IPS DF 6.9 (cell line): ENCODE results near the gene RBM28.

Experiments
- DNase-seq: peaks from one replicate; pipeline ENCODE4 v3.0.0-alpha.2; 2013; ENCODE audit warnings: low read depth, low spot score
- H3K27ac ChIP-seq: one replicate; pipeline ENCODE4 v1.5.1; 2013; ENCODE audit warnings: low read length, control low read depth
- H3K27me3 ChIP-seq: 2 replicates; pipeline ENCODE4 v1.6.1; 2013; ENCODE audit warnings: mild to moderate bottlenecking, low read length; ENCODE audit not compliant: control insufficient read depth, insufficient read depth
- H3K36me3 ChIP-seq: 2 replicates; pipeline ENCODE4 v1.6.1; 2013; ENCODE audit warnings: low read length; ENCODE audit not compliant: control insufficient read depth, insufficient read depth
- H3K4me1 ChIP-seq: 2 replicates; pipeline ENCODE4 v1.6.1; 2013; ENCODE audit warnings: low read length; ENCODE audit not compliant: control insufficient read depth, insufficient read depth
- H3K4me3 ChIP-seq: 2 replicates; pipeline ENCODE4 v1.5.1; 2013; ENCODE audit warnings: mild to moderate bottlenecking, low read length
- H3K9me3 ChIP-seq: 2 replicates; pipeline ENCODE4 v1.6.1; 2013; ENCODE audit warnings: low read length, inconsistent platforms; ENCODE audit not compliant: control insufficient read depth, insufficient read depth
- WGBS: extraction: QIAGEN DNeasy Blood & Tissue Kit; methylation state at CpG from one replicate; pipeline ENCODE4 v1.1.7; 2013; ENCODE audit warnings: mixed read lengths, missing lambda C conversion rate; ENCODE audit not compliant: insufficient read length, insufficient coverage; 5-methylcytosine and 5-hydroxymethylcytosine counted together

Gene RBM28

GRCh38 chr7:128318691-128319090, 25.0 kb downstream of the RBM28 start:
- no CpG with 5 or more reads among the region's 5 CpGs for WGBS
- Histone ChIP-seq H3K36me3 (peaks cover 31% of the 10 kb centered on the region; the same call in 1 of the 2 replicates), H3K4me3 (no peak overlapping the region), H3K27me3 (no peaks in the 10 kb centered on the region), H3K27ac (no peak overlapping the region), H3K9me3 (no peaks in the 10 kb centered on the region), H3K4me1 (no peaks in the 10 kb centered on the region)
- DNase-seq: no peak

- WGBS: no CpG with 5 or more reads among the region's 3 CpGs
- H3K36me3 ChIP-seq: peaks cover 25% of the 10 kb centered on the region
These were observed 32.7 kb downstream of the RBM28 start for GRCh38 chr7:128311013-128311412.

GRCh38 chr7:128310499-128310898, 33.2 kb downstream of the RBM28 start:
- H3K27me3 ChIP-seq: no peaks in the 10 kb centered on the region
- no peak overlapping the region for H3K4me3 ChIP-seq
- peaks cover 27% of the 10 kb centered on the region for H3K36me3 ChIP-seq
- no peaks in the 10 kb centered on the region for H3K4me1 ChIP-seq
- WGBS: no CpG with 5 or more reads among the region's 5 CpGs
- no peak overlapping the region for H3K27ac ChIP-seq
- H3K9me3 ChIP-seq: no peaks in the 10 kb centered on the region
- DNase-seq: no peak

More at GRCh38 chr7:128311013-128311412, 32.7 kb downstream of the RBM28 start:
- no peaks in the 10 kb centered on the region for H3K4me1 ChIP-seq
- H3K27ac ChIP-seq: no peak overlapping the region
- no peak for DNase-seq
- H3K27me3 ChIP-seq: no peaks in the 10 kb centered on the region
- H3K4me3 ChIP-seq: no peak overlapping the region
- no peaks in the 10 kb centered on the region for H3K9me3 ChIP-seq

GRCh38 chr7:128309976-128310375, 33.7 kb downstream of the RBM28 start:
- H3K4me3 ChIP-seq: no peak overlapping the region
- no peak for DNase-seq
- no CpG with 5 or more reads among the region's 5 CpGs for WGBS
- H3K27me3 ChIP-seq: no peaks in the 10 kb centered on the region
- H3K27ac ChIP-seq: no peak overlapping the region
- no peaks in the 10 kb centered on the region for H3K9me3 ChIP-seq
- peaks cover 27% of the 10 kb centered on the region for H3K36me3 ChIP-seq
- no peaks in the 10 kb centered on the region for H3K4me1 ChIP-seq

GRCh38 chr7:128309124-128309523, 34.6 kb downstream of the RBM28 start:
- Histone ChIP-seq H3K4me3 (no peak overlapping the region), H3K36me3 (peaks cover 24% of the 10 kb centered on the region), H3K9me3 (no peaks in the 10 kb centered on the region), H3K27ac (no peak overlapping the region), H3K27me3 (no peaks in the 10 kb centered on the region), H3K4me1 (no peaks in the 10 kb centered on the region)
- 100% methylated on average over 1 of the region's 6 CpGs for WGBS
- no peak for DNase-seq

GRCh38 chr7:128307061-128307460, 36.6 kb downstream of the RBM28 start:
- DNase-seq: no peak
- H3K36me3 ChIP-seq: peaks cover 16% of the 10 kb centered on the region
- H3K27ac ChIP-seq: no peak overlapping the region
- no peak overlapping the region for H3K4me3 ChIP-seq
- WGBS: no CpG with 5 or more reads among the region's 2 CpGs
- H3K27me3 ChIP-seq: no peaks in the 10 kb centered on the region
- H3K4me1 ChIP-seq: no peaks in the 10 kb centered on the region
- H3K9me3 ChIP-seq: no peaks in the 10 kb centered on the region

GRCh38 chr7:128304212-128304611, 39.5 kb downstream of the RBM28 start:
- H3K4me1 ChIP-seq: peaks cover 1% of the 10 kb centered on the region; the same call in 1 of the 2 replicates
- H3K4me3 ChIP-seq: no peak overlapping the region
- peaks cover 12% of the 10 kb centered on the region; the same call in 1 of the 2 replicates for H3K36me3 ChIP-seq
- no CpG with 5 or more reads among the region's 1 CpG for WGBS
- no peak overlapping the region for H3K27ac ChIP-seq
- no peaks in the 10 kb centered on the region for H3K27me3 ChIP-seq
- DNase-seq: no peak
- no peaks in the 10 kb centered on the region for H3K9me3 ChIP-seq

- Histone ChIP-seq H3K9me3 (no peaks in the 10 kb centered on the region), H3K36me3 (peaks cover 12% of the 10 kb centered on the region; the same call in 1 of the 2 replicates), H3K27ac (no peak overlapping the region), H3K4me1 (peaks cover 5% of the 10 kb centered on the region), H3K27me3 (no peaks in the 10 kb centered on the region), H3K4me3 (no peak overlapping the region)
- WGBS: no CpG with 5 or more reads among the region's 5 CpGs
- DNase-seq: no peak
These were observed 40.1 kb downstream of the RBM28 start for GRCh38 chr7:128303643-128304042.

GRCh38 chr7:128303133-128303532, 40.6 kb downstream of the RBM28 start:
- Histone ChIP-seq H3K4me3 (no peak overlapping the region), H3K36me3 (peaks cover 12% of the 10 kb centered on the region; the same call in 1 of the 2 replicates), H3K9me3 (no peaks in the 10 kb centered on the region), H3K4me1 (peaks cover 5% of the 10 kb centered on the region), H3K27me3 (no peaks in the 10 kb centered on the region), H3K27ac (no peak overlapping the region)
- WGBS: no CpG with 5 or more reads among the region's 2 CpGs
- no peak for DNase-seq

GRCh38 chr7:128302139-128302538, 41.6 kb downstream of the RBM28 start:
- Histone ChIP-seq H3K4me1 (peaks cover 5% of the 10 kb centered on the region), H3K4me3 (no peak overlapping the region), H3K36me3 (peaks cover 11% of the 10 kb centered on the region; the same call in 1 of the 2 replicates), H3K27ac (no peak overlapping the region), H3K27me3 (no peaks in the 10 kb centered on the region), H3K9me3 (no peaks in the 10 kb centered on the region)
- DNase-seq: no peak
- no CpG with 5 or more reads among the region's 10 CpGs for WGBS

- Histone ChIP-seq H3K4me1 (peaks cover 5% of the 10 kb centered on the region), H3K27me3 (no peaks in the 10 kb centered on the region), H3K27ac (no peak overlapping the region), H3K9me3 (no peaks in the 10 kb centered on the region), H3K36me3 (no peaks in the 10 kb centered on the region), H3K4me3 (no peak overlapping the region)
- WGBS: no CpG with 5 or more reads among the region's 7 CpGs
- DNase-seq: no peak
These were observed 44.5 kb downstream of the RBM28 start for GRCh38 chr7:128299109-128299607.
